K562 (cell line): ENCODE measurements around the gene TGM5. TPM values are rescaled to one million over a fixed set of nuclear protein-coding genes. Genes with fewer than 3 reads are reported as not detected.
A peak's percentile ranks its signal among the peaks of the same experiment; 100 is the strongest.

Experiments
- ATAC-seq: fragments of 200-7000 bp; cut with Tn5 transposase; 3 replicates; pipeline ENCODE4 v1.9.1; 2020; ENCODE audit warnings: moderate library complexity
- BruUV-seq: library from RNA; stranded (reverse); fragments of 400-500 nt; replicated peaks from 2 replicates; lab custom pipeline; 2021; lab: Mats Ljungman, UMichigan
- CTCF ChIA-PET: fragments of 300-600 bp; formaldehyde crosslinking; extraction: SDS; loops from one replicate; lab custom pipeline; 2021; ENCODE audit warnings: low intra/inter-chr PET ratio; lab: Yijun Ruan, JAX
- POLR2A ChIA-PET: fragments of 300-600, 350-650 bp; sonication (Branson Sonifier 250); formaldehyde crosslinking; extraction: SDS; loops from one replicate; lab custom pipeline; 2021; ENCODE audit warnings: antibody characterized with exemption, inconsistent platforms; lab: Yijun Ruan, JAX
- DNase-seq, 4 experiments: peaks; one replicate each; pipeline versions ENCODE4 v3.0.0 to v3.0.0-alpha.2; 2011 to 2018; ENCODE audit warnings: low spot score in 3 of 4, mixed read lengths in 3 of 4; ENCODE audit errors: extremely low read depth in 1 of 4
- FAIRE-seq: peaks from 2 replicates; lab custom pipeline; 2011; peaks lifted over from hg19 to GRCh38; lab: Jason Lieb, UNC
- H2AFZ ChIP-seq: 2 replicates; pipeline ENCODE4 v1.6.0; 2011; ENCODE audit warnings: low read depth, low read length, control low read depth, inconsistent platforms
- H3K27ac ChIP-seq: fragments of 200-600 bp; 3 replicates; pipeline ENCODE4 v1.8.0; 2011; ENCODE audit warnings: low read depth, mild to moderate bottlenecking, control low read depth, inconsistent platforms, low read length, moderate library complexity, mixed read lengths; ENCODE audit errors: extremely low read depth
- H3K27me3 ChIP-seq, 2 experiments: fragments of 300-600 bp in 1 of 2; 2 replicates in 1 of 2; 3 replicates in 1 of 2; pipeline versions ENCODE4 v1.6.0 to v1.8.0; 2011; ENCODE audit warnings: inconsistent platforms in 2 of 2, low read length in 2 of 2, mild to moderate bottlenecking in 1 of 2, mixed read lengths in 1 of 2, moderate library complexity in 1 of 2; ENCODE audit not compliant: control insufficient read depth in 2 of 2, insufficient read depth in 2 of 2
- H3K36me3 ChIP-seq: fragments of 300-600 bp; 3 replicates; pipeline ENCODE4 v1.8.0; 2011; ENCODE audit warnings: mild to moderate bottlenecking, low read length, inconsistent platforms; ENCODE audit not compliant: control insufficient read depth, insufficient read depth
- H3K4me1 ChIP-seq, 2 experiments: fragments of 200-600 bp in 1 of 2; replicated peaks in 1 of 2; 2 replicates in 1 of 2; 3 replicates in 1 of 2; pipeline versions ENCODE4 v1.5.1 to v1.8.0; 2011; ENCODE audit warnings: inconsistent platforms in 2 of 2, low read length in 2 of 2, mild to moderate bottlenecking in 1 of 2, mixed read lengths in 1 of 2, moderate library complexity in 1 of 2; ENCODE audit not compliant: control insufficient read depth in 2 of 2, insufficient read depth in 2 of 2
- H3K4me2 ChIP-seq: 2 replicates; pipeline ENCODE4 v1.6.1; 2011; ENCODE audit warnings: low read length, control low read depth, inconsistent platforms, mixed read lengths; ENCODE audit not compliant: insufficient read depth
- H3K4me3 ChIP-seq: fragments of 200-600 bp; sonication (generic), shearing (Covaris generic); 2 replicates; pipeline ENCODE4 v1.5.1; 2016; ENCODE audit warnings: control low read depth, inconsistent platforms
- H3K79me2 ChIP-seq: fragments of 200-600 bp; 3 replicates; pipeline ENCODE4 v1.8.0; 2011; ENCODE audit warnings: low read length, inconsistent platforms; ENCODE audit not compliant: control insufficient read depth, insufficient read depth
- H3K9ac ChIP-seq, 2 experiments: 2 replicates each; pipeline versions ENCODE4 v1.6.0 to v1.6.1; 2011; ENCODE audit warnings: low read depth in 2 of 2, low read length in 2 of 2, control low read depth in 1 of 2, inconsistent platforms in 1 of 2, mild to moderate bottlenecking in 1 of 2, mixed read lengths in 1 of 2; ENCODE audit not compliant: insufficient read depth in 1 of 2
- H3K9me1 ChIP-seq: one replicate; pipeline ENCODE4 v1.6.0; 2011; ENCODE audit warnings: inconsistent platforms, mild to moderate bottlenecking, low read length, moderate library complexity; ENCODE audit not compliant: control insufficient read depth, insufficient read depth
- H3K9me3 ChIP-seq: replicated peaks from 2 replicates; pipeline ENCODE4 v1.5.1; 2011; ENCODE audit warnings: low read depth, low read length, inconsistent platforms; ENCODE audit not compliant: control insufficient read depth, insufficient read depth
- H4K20me1 ChIP-seq: replicated peaks from 2 replicates; pipeline ENCODE4 v1.6.1; 2011; ENCODE audit warnings: low read length, inconsistent platforms, mixed read lengths; ENCODE audit not compliant: control insufficient read depth, insufficient read depth
- HDAC8 ChIP-seq: fragments of 450-650 bp; IDR thresholded peaks from 2 replicates; pipeline ENCODE4 v1.6.1; 2016; ENCODE audit warnings: mild to moderate bottlenecking, missing genetic modification characterization, moderate library complexity, missing compliant biosample characterization
- ZNF436 ChIP-seq: fragments of 250-450, 450-650 bp; sonication (Bioruptor Pico); formaldehyde crosslinking; IDR thresholded peaks from 2 replicates; pipeline ENCODE4 v1.7.0; 2020; ENCODE audit warnings: mild to moderate bottlenecking
- WGBS: fragments of 100-300 bp; shearing (Covaris generic); methylation state at CpG from one replicate; pipeline ENCODE4 v1.1.6; 2016; ENCODE audit warnings: low coverage, mixed read lengths; ENCODE audit not compliant: insufficient coverage; ENCODE audit errors: missing lambda C conversion rate; 5-methylcytosine and 5-hydroxymethylcytosine counted together
- in situ Hi-C: fragments of 300-500 bp; cut with MboI; formaldehyde crosslinking; loops from 4 replicates; pipeline ENCODE4 v1.15.0; 2018; ENCODE audit warnings: inconsistent platforms, mixed read lengths
- intact Hi-C: fragments of 100-400 bp; cut with micrococcal nuclease; formaldehyde crosslinking; loops from 2 replicates; pipeline ENCODE4 v1.14.2; 2022
- polyA plus RNA-seq, 8 experiments: library from polyadenylated mRNA; depleted of rRNA in 4 of 8; stranded (reverse) in 5 of 8; unstranded in 3 of 8; fragments of >200 nt; fragmentation: Nextera tagmentation in 2 of 8; fragmentation: Illumina TruSeq in 1 of 8; extraction: Ambion mirVana in 2 of 8; extraction: Trizol in 1 of 8; gene quantifications; 2 replicates each; pipeline versions ENCODE4 v1.2.1 to v1.2.3, GENCODE V29; 2011 to 2014; ENCODE audit warnings: inconsistent platforms in 1 of 8, missing spikeins in 1 of 8
- total RNA-seq, 7 experiments: library from RNA; depleted of rRNA in 6 of 7; stranded (reverse); fragments of >200 nt in 6 of 7; fragmentation: Illumina TruSeq in 2 of 7; extraction: Trizol in 2 of 7; gene quantifications; 2 replicates each; pipeline versions ENCODE4 v1.2.1 to v1.2.3, GENCODE V29; 2011 to 2021; ENCODE audit warnings: low replicate concordance in 1 of 7
- TF ChIP-seq, protein P1 (sequence below), 2 experiments: fragments of 250-450 bp in 1 of 2; fragments of 450-650 bp in 1 of 2; sonication (Bioruptor Pico) in 1 of 2; IDR thresholded peaks; 2 replicates each; pipeline versions ENCODE4 v1.6.1 to v1.8.0; 2016 to 2021; ENCODE audit warnings: mild to moderate bottlenecking in 2 of 2, moderate library complexity in 2 of 2, missing compliant biosample characterization in 1 of 2, missing genetic modification characterization in 1 of 2

The TGM5 gene
- total and polyA plus RNA-seq, 9 of the 15 experiments (the other 6 are each of a cell fraction or from before 2014, with no cell fraction given): 0.03 to 0.10 (median 0.07) TPM; not detected in 6

DNA sequence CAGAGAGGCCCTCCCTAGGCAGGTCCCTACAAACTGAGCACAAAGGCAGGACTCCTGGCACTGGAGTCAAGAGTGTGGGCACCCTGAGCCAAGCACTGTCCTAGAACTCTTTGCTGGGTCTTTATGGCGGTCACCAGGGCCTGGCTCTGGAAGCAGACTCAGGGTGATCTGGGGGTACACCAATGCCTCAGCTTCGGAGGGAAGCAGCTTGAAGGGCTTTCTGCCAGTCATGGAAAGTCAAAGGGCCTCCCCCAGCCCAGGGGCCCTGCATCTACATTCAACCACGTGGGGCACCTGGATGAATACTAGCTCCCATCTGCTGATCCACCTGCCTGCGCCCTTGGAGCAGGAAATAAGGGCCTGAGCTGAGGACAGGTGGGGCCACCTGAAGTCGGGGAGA lies 53.3 kb downstream of the TGM5 start:
- no peaks in the 10 kb centered on the region for H3K9me1 ChIP-seq
- CTCF ChIA-PET: no interaction called here
- 61% methylated on average over 4 of the region's 5 CpGs for WGBS
- FAIRE-seq: no peak
- H3K36me3 ChIP-seq: no peaks in the 10 kb centered on the region
- H3K27ac ChIP-seq: no peak overlapping the region
- DNase-seq: no peak
- no peaks in the 10 kb centered on the region for H3K27me3 ChIP-seq
- no peak for ATAC-seq
- no peaks in the 10 kb centered on the region for H4K20me1 ChIP-seq
- BruUV-seq: no TSS peak
- H3K4me3 ChIP-seq: no peak overlapping the region
- H3K4me1 ChIP-seq: peaks cover 2 to 13% of the 10 kb centered on the region in 2 experiments; a peak in 4 of 5 replicates
- H3K4me2 ChIP-seq: no peak overlapping the region
- TF ChIP-seq, protein P1, sequence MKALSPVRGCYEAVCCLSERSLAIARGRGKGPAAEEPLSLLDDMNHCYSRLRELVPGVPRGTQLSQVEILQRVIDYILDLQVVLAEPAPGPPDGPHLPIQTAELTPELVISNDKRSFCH (CRISPR knock-in tag; IDR thresholded peaks at IDR 0.05): no peak
- TF ChIP-seq, protein P1 (tag; IDR thresholded peaks at IDR 0.05): no peak
- H3K79me2 ChIP-seq: no peaks in the 10 kb centered on the region
- POLR2A ChIA-PET: interaction anchor here (0.6 to 2.2 kb wide), 3 partner anchors 12 to 38 kb away, joined by 3 to 10 read pairs (median 3); no protein-coding TSS in a partner anchor
- H3K9me3 ChIP-seq: no peaks in the 10 kb centered on the region; the same call in 1 of the 2 replicates
- no peak overlapping the region for H3K9ac ChIP-seq
- intact Hi-C loops: no loop called here
- H2AFZ ChIP-seq: peak overlapping the region; percentile 43
- in situ Hi-C loops: no loop called here

- intact Hi-C loops (no loop called here), in situ Hi-C loops (no loop called here)
- CTCF ChIA-PET: no interaction called here
Observed at GRCh38 chr15:43212951-43213350, 53.8 kb downstream of the TGM5 start.

More at GRCh38 chr15:43212951-43213350, 53.8 kb downstream of the TGM5 start:
- H3K4me1 ChIP-seq: peaks cover 0 to 13% of the 10 kb centered on the region in 2 experiments; a peak in 3 of 5 replicates
- no peak for DNase-seq
- FAIRE-seq: no peak
- no peak for ATAC-seq
- H3K27ac ChIP-seq: no peak overlapping the region
- H3K4me3 ChIP-seq: no peak overlapping the region
- no peak overlapping the region for H2AFZ ChIP-seq
- POLR2A ChIA-PET: interaction anchor here (0.7 to 2.2 kb wide), 2 partner anchors 12 to 196 kb away, joined by 4 to 10 read pairs; no protein-coding TSS in a partner anchor
- H3K36me3 ChIP-seq: no peaks in the 10 kb centered on the region
- peaks cover 0 to under 1% of the 10 kb centered on the region in 2 experiments; a peak in 1 of 5 replicates for H3K27me3 ChIP-seq
- H4K20me1 ChIP-seq: no peaks in the 10 kb centered on the region
- H3K9me1 ChIP-seq: no peaks in the 10 kb centered on the region
- BruUV-seq: no TSS peak
- H3K9me3 ChIP-seq: no peaks in the 10 kb centered on the region; the same call in 1 of the 2 replicates
- TF ChIP-seq HDAC8 (no peak), ZNF436 (CRISPR knock-in tag) (no peak)
- no peaks in the 10 kb centered on the region for H3K79me2 ChIP-seq
- no peak overlapping the region for H3K4me2 ChIP-seq
- no peak overlapping the region for H3K9ac ChIP-seq
